Measurements from ENCODE around the gene OBSL1.

OBSL1 gene

GRCh38 chr2:219548990-219549389, 22.3 kb downstream of the OBSL1 start:
- DNase-seq: no peak

GRCh38 chr2:219547621-219548020, 23.7 kb downstream of the OBSL1 start:
- DNase-seq: no peak

GRCh38 chr2:219545943-219546352, 25.4 kb downstream of the OBSL1 start:
- no peak for DNase-seq

- DNase-seq: no peak
These were observed 25.9 kb downstream of the OBSL1 start for GRCh38 chr2:219545295-219545942.

GRCh38 chr2:219544567-219544966, 26.8 kb downstream of the OBSL1 start:
- DNase-seq: no peak

GRCh38 chr2:219543596-219544358, 27.6 kb downstream of the OBSL1 start, which contains the start of the genes CHPF and TMEM198:
Gene CHPF, minus strand, starts transcription at chr2:219543809. Its CDS starts 271 bp downstream, at chr2:219543538.
Gene TMEM198, plus strand, starts transcription at chr2:219544028. Its CDS starts 700 bp downstream, at chr2:219544728.
- DNase-seq: peak; percentile 97

- DNase-seq: no peak
These were observed 28.3 kb downstream of the OBSL1 start for GRCh38 chr2:219542931-219543595.

- DNase-seq: peak; percentile 92
These were observed 29.6 kb downstream of the OBSL1 start for GRCh38 chr2:219541611-219542180.

GRCh38 chr2:219540784-219541504, 30.4 kb downstream of the OBSL1 start:
- DNase-seq: no peak

GRCh38 chr2:219539926-219540678, 31.2 kb downstream of the OBSL1 start:
- DNase-seq: no peak

- no peak for DNase-seq
These were observed 32.2 kb downstream of the OBSL1 start for GRCh38 chr2:219538956-219539788.

- DNase-seq: no peak
These were observed 32.8 kb downstream of the OBSL1 start for GRCh38 chr2:219538504-219538951.

- no peak for DNase-seq
These were observed 33.5 kb downstream of the OBSL1 start for GRCh38 chr2:219537657-219538488.

- DNase-seq: no peak
These were observed 34.4 kb downstream of the OBSL1 start for GRCh38 chr2:219536967-219537366.

GRCh38 chr2:219536425-219536824, 34.9 kb downstream of the OBSL1 start:
- DNase-seq: no peak

- DNase-seq: no peak
These were observed 37.2 kb downstream of the OBSL1 start for GRCh38 chr2:219533930-219534661.

GRCh38 chr2:219532378-219532649, 39.0 kb downstream of the OBSL1 start:
- no peak for DNase-seq

- DNase-seq: no peak
These were observed 39.5 kb downstream of the OBSL1 start for GRCh38 chr2:219531639-219532377.
